Glomerular endothelial cell (primary cell): Measurements from ENCODE around the gene PIAS3. TPM values are rescaled to one million over a fixed set of nuclear protein-coding genes. Genes with fewer than 3 reads are reported as not detected.
A peak's percentile ranks its signal among the peaks of the same experiment; 100 is the strongest.
"Not testable (repeated sequence)": the region's sequence is repeated elsewhere in the genome, so short reads cannot be mapped to it uniquely, and the experiment has no call there.

Experiments used
- DNase-seq: peaks from one replicate; pipeline ENCODE4 v3.0.0-alpha.2; 2011; ENCODE audit warnings: low read depth, low spot score; ENCODE audit errors: extremely low read depth
- total RNA-seq: library from RNA; depleted of rRNA; stranded (reverse); fragments of >200 nt; gene quantifications from 2 replicates; pipeline ENCODE4 v1.2.3, GENCODE V29; 2015

PIAS3 gene
- total RNA-seq, 1 donor from 2014 or later, result 37.5 TPM

DNA sequence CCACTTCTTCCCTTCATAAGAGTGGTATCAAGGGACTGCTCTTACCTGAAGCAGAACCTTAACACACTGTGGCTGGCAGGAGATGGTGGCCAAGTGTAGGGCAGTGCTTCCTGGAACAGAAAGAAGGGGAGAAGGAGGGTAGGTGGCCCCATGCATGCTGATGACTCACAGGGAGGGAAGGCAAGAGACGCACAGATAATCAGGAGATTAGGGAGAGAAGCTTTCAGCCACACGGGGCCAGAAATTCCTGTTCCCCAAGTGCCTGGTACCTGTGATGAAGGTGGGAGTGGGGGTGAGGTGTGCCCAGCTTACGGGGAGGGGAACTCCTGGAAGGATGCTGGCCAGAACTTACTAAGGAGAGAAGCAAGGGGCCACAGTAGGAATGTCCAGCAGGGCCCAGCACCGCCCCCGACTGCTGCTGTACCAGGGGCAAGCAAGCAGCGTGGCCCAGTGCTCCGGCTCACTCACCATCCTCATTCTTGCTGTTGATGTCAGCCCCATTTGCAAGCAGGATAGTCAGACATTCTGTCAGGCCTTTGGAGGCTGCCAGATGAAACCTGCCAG, 19.1 kb upstream of the PIAS3 start:
- DNase-seq, result no peak

DNA sequence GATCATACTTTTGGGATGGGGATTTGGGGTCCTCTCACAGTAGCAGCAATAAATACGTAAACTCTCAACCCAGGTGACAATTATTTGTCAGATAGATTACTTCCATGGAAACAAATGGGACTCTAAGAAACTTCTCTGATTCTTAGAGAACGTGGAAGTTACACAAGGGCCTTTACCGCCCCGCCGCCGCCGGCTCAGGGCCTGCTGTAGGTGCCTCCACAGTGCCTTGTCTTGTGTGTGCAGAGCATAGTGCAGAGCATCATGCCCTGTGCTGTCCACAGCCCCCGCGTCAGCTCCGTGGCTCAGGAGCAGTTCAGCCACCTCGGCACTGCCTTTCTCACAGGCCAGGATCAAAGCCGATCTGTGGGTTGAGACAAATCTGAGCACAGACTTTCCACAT, 15.8 kb upstream of the PIAS3 start:
- DNase-seq, result no peak

DNA sequence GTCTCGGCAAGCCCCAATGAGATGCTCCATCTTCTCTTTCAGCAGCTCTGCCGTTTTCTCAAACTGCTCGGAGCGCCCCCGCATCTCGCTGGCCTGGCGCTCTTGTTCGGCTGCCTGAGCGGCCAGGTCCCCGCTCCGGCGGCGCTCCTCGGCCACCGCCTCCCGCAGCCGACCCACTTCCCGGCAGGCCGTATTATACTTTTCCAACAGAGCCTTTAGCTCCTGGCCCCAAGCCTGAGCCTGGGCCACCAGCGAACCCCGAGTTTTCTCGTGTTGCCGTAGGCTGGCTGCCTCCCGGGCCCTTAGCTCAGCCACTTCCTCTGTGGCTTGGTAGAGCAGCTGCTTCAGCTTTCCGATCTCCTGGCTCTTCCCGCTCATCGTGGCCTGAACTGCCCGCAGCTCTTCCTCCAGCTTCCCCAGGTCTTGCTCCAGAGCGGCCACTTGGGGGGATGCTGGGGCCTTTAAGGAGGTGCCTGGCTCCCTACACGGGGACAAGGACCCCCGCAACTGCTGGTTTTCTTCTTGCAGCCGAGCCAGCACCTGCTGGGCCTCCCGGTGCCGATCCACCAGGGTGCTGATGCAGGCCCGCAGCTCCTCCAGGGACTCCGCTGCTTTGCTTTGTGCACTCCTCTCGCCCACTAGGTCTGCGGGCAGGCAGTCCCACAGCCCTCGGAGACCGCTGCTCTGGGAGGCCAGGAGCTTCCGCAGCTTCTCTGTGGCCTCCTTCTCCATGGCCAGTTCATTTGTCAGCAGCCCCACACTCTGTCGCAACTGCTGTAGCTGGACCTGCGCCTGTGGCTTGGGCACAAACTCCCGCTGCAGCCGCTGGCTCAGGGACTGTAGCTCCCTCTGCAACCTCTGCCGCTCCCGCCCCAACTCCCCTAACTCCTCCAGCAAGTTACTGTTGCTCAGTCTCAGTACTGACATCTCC, 13.4 kb upstream of the PIAS3 start:
- DNase-seq, result no peak

DNA sequence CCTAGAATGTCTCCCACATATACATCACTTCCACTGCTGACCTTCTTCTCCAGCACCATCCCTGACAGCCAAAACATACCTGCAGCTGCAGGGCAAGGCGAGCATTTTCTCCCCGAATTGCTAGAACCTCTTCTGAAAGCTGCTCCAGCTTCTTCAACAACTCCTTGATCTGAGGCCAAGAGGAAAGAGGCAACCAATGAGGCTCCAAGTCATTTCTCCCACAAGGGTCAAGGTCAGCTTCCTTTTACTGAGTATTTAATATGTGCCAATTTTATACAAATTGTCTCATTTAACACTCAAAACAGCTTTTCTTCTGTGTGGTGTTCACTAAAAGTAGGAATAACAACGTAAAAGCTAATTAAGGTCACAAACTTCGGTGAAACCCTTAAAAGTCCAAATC, 9.4 kb upstream of the PIAS3 start:
- no peak for DNase-seq

DNA sequence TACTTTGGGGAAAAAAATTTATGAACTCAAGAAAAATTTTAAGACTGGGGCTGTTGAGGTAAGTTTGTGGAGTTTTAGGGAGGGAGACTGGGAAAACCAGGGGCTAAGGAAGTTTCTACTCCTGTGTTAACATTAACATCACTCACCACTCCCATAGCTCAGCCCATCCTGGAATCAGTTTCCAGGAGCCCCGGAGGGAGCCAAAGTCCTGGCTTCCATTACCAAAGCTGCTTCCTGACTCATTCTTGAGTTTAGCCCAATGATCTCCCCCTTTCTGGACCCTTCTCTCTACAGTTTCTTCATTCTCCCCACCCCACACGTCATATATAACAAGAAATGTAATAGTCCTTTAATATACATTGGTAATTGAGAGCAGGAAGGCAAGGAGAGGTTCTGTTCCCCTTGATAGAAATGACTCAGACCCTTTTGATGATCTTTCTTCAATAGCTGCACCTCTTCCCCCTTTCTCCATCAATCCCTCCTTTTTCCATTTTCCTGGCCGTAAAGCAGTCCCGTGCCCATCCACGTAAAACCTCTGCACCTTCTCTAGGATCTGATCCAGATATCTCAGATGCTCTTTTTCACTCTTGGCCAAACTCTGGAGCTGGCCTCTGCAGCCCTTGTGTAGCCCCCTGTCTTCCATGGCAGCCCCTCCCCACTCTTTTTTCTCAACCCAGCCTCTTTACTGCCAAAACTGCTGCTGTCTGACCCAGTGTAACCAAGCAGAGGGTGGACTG, 4.6 kb upstream of the PIAS3 start:
- no peak for DNase-seq

DNA sequence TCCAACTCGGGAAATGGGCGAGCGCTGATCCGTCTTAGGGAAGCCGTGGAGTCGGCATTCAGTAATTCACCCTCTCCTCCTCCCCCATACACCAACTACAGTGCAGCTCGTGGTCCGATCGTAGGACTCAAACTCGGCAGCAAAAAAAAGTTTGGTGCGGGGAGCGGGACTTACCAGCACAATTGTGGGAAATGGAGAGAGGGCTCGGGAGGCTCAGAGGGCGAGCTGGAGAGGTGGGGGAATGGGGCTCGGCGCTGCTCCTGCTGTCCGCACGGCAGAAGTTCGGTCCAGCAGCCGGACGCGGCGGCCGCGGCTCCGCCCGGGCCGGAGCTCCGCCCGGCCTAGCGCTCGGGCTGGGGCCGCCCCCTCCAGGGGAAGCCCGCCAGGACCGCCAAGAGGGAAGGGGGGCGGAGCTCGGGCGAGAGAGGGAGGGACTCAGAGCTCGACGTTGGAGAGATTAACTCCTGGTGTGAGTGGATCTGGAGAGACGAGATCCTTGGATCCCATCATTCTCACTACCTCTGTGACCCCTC, 676 bp upstream of the PIAS3 start:
- peak; percentile 23 for DNase-seq

DNA sequence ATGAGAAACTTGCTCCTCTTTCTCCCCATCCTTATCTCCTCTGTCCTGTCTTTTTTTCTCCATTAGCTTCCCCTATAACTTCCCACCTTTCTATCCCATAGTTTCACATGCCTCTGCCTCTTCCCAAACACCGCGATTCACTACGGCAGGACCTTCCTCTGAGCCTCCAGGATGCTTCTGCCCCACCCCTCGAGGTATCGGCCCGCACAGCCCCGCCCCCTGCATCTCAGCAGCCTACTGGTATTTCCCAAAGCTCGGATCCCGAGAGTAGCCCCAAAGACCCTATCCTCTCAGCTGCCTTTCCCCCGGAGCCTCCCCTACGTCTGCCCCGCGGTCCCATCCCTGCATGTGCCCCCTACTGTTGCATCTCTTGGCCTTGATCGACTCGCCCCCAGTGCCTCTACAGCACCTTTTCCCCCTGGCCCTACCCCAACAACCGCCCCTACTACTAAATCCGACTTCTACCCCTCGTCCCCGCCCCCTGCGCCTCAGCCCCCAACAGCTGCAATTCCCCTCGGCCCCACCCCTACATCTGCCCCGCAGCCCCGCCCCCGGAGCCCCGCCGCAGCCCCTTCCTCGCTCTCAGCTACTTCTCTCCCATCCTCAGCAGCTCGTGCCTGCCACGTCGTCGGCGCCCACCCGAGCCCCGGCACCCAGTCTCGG, 512 bp downstream of the PIAS3 start:
- DNase-seq, result no peak

DNA sequence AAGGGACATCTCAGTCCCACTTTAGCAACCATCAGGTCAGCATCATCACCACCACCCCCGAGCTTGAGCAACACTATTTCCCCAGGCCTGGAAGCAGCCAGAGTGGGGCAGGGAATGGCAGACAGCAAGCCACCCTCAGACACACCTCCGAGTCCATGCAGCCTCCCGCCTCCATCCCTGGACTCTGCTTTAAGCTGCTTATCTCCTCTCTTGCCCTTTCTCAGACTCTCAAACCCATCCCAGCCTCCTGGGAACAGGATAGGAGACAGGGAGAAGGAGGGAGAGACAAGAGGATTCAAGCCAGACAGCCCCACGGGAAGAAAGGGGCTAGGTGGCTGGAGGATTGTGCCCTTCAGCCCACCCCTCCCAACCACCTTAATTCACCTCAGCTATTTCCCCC, 1.7 kb downstream of the PIAS3 start:
- no peak for DNase-seq

DNA sequence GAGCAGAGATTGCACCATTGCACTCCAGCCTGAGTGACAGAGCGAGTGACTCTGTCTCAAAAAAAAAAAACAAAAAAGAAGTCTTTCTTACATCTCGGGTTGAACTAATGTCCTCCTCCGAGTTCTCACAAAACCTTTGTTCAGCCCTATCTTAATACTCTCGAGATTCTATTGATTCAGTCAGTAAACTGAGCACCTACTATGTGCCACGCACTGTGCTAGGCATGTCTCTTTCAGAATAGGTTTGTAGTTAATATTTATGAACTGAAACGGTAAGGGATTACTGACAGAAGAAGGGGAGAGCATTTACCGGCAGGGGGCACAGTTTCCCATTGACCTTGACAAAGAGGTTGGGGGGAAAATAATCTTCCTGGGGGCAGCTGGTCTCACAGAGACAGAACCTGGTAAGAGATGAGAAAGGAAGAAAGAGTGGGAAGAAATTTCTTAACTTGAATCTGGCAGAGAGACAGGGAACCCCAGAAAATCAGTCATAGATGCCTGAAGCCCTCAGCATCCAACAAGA, 3.4 kb downstream of the PIAS3 start:
- no peak for DNase-seq

DNA sequence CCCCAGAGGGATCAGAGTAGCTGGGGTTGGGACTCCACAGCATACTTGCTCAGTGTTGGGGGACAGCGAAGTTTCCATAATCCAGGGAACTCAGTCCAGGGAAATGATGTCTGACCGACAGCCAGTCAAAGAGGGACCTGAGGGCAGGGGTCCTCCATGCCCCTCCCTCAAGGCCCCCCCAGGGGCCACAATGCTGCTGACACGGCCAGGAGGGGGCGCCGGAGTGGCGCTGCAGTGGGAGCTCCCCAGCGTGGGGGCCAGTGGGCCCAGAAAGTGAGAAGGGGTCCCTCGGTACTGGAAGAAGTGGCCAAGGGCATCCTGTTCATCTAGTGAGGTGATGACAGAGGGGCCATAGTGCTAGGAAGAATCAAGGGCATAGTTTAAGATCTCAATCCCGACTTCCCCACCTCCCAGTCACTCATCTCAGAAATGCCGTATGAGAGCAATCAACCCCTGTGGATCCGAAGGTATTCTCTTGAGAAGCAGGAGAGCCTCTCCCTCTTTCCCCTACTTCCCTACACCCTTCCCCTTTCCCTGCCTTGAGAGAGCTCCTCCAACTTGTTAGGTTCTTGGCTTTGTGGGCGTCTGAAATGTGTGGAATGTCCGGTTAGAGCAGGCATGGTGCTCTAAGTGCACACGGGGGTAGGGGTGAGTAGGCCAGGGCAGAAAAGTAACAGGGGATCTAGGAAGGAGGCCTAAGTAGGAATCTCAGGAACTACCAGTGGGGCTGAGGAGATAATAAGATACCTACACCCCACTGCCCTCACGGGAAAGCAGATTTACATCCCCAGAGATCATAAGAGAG, 9.3 kb downstream of the PIAS3 start:
- DNase-seq, result no peak

DNA sequence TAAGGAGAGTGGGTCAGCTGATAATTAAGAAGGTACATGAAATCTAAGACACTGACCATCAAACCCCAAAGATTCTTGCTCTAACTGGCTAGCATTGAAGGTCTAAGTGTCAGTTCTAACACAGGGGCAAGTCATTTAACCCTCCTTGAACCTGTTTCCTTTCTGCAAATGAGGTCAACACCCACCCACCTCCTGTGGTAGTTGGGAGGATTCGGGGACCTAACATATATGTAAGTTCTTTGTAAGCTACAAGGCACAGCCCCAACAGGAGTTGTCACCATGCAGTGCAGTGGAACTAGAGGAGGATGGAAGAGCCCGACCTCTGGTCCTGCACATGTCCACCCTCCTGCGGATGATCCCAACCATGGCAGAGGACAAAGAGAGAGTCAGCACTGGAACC, 11.1 kb downstream of the PIAS3 start:
- DNase-seq, result no peak

DNA sequence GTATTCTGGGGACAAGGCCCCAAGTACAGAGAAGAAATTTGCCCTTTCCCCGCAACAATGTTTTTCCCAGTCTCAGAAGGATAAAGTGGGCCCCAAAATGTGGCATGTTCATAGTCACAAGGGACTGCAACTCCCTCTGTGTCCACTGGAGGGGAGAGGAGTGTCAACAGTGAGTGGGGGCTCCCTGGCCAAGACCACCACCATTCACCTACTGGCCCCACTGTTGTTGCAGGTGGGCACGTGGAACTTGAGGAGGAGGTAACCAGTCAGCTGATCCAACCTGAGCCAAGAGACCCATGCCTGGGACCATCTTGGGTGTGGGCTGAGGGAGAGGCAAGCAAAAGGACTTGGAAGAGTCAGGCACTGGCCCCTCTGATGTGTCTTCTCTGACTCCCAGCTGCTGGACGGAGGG, 12.7 kb downstream of the PIAS3 start:
- DNase-seq, result no peak

DNA sequence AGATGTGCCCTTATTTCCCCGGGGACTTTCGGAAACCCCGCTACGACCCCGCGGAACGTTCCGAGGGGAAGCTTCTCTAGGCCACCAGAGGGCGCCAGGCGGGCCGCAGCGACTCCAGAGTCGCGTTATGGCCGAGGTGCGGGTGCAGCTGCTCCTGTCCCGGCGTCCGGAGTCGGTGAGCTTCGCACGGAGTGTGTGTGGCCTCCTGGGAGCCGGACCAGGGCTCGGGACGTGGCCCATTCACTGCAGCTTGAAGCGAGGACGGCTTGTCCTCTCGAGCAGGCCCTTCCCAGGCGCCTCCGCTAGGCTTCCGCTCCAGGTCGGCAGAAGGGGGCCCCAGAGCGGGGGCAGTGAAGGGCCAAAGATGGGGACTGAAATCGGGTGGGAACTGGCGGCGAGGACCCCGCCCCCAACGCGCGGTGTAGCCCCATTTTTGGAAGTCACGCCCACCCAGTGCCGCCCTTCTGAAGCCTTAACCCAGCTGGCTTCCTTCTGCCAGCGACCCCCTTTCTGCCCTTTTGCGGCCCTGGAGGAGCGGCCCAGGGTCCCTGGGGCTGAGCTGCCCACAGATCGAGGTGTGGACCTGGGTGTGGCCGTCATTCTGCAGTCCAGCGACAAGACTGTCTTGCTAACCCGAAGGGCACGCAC, 13.2 kb downstream of the PIAS3 start, which contains the start of gene NUDT17:
Gene NUDT17 (plus strand): TSS at position 117 of the 648 bp plus-strand sequence. CDS start 11 bp downstream, at position 128.
- DNase-seq, result no peak

DNA sequence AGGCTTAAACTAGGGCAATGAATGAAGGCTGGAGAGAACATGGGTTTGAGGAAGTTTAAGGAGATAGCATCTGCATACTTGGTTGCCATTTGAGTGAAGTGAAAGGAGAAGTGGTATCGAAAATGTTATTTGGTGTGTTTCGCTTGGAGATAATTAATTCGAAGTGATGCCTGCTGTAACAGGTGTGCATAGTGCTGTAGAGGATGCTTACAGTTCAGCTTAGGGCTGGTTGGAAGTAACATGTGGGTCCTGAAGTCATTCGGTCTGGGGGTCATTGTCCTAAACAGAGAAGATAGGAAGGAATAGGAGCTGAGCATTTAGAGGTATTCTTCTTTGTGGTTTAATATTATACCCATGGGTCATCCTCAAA, 13.8 kb downstream of the PIAS3 start:
- no peak for DNase-seq

DNA sequence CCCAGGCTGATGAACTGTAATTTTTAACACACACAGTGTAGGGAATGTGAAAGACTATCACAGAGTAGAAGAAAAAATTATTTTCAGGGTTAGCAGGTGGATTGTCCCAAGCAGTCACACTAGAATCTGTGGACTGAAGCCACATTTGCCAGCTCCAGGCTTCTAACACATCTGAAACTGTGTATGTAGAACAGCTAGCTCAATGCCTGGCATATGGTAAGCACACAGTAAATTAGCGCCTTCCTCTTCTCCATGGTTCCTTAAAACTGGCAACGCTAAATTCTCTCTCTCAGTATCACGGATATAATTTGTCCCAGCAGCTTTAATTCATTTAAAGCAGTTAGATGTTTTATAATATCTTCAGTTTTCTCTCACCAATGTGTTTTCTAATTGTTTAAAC, 15.8 kb downstream of the PIAS3 start:
- DNase-seq, result no peak

DNA sequence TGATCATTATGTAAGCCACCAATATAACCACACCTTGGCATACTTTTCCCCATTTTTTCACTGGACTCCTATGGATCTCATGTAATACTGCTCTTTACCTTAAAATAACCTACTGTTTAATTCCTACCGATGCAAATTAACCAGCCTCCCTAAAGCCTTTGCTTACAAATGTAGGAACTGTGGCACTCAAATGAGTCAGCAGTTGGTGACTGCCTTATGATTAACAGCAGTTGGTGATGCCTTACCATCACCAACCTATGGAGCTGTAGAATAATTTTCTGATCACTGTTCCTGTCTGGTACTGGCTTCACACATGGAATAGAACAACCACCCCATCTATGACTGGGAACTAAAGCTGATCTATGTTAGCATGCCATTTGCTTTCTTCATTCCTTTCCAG, 21.2 kb downstream of the PIAS3 start:
- no peak for DNase-seq

DNA sequence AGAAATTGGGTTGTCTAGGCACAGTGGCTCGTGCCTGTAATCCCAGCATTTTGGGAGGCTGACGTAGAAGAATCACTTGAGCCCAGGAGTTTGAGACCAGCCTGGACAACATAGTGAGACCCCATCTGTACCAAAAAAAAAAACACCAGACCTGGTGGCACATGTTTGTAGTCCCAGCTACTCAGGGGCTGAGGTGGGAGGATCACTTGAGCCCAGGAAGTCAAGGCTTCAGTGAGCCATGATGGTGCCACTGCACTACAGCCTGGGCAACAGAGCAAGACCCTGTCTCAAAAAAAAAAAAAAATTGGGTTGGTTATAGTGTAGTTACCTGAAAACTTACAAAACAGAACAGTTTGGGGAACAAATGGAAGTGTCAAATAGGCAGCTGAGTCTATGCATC, 28.1 kb downstream of the PIAS3 start:
- not testable (repeated sequence) for DNase-seq

DNA sequence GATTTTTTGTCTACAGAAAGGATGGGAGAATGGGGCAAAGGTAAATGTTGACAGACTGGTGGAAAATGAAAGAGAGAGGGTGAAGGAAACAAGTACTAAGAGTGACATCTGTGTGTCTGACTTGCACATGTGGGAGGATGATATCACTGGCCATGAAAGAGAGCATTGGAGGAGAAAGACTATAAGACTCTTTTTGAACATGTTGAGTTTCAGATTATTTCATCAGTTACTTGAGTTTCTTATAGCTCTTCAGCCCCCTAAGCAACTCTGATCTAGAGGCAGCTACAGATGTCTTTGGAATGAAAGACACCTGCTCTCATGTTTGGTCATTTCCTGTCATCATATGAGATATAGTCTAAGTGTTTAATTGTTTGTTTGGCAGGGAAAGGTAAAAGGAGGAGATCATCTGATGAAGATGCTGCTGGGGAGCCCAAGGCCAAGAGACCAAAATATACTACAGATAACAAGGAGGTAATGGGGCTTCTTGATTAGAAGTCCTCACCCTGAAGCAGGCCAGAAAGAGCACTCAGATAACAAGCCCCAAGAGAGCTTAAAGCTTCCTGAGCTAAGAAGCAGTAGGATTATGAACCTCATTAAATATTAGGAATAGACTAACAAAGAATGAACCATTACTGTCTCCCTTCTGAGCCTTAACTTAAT, 30.4 kb downstream of the PIAS3 start:
- DNase-seq, result no peak

DNA sequence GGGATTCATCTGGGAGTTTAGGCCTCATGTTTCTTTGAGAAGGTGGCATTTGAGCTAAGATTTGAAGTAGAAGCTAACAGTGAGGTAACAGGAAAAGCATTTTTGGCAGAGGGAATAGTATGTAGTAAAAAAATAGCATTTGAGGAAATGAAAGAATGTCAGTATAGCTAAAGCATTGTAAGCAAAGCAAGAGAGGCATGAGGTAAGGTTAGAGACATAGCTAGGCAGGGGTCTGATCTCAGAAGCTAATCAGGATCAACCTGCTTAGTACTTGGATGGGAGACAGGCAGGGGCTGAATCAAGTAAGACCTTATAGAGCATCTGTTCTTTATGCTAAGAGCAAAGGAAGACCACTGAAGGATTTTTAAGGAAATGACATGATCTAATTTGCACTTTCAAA, 30.9 kb downstream of the PIAS3 start:
- no peak for DNase-seq
